WTC11 (cell line): ENCODE measurements around the gene SUPT16H.

ENCODE experiments used
- CREB1 ChIP-seq: sonication (generic); formaldehyde crosslinking; IDR thresholded peaks from 2 replicates; pipeline ENCODE4 v1.8.0; 2023; ENCODE audit warnings: mild to moderate bottlenecking, missing genetic modification reagents
- CREM ChIP-seq: sonication (generic); formaldehyde crosslinking; IDR thresholded peaks from 2 replicates; pipeline ENCODE4 v1.8.1; 2022; ENCODE audit warnings: mild to moderate bottlenecking, missing genetic modification reagents, moderate library complexity
- CTCF ChIP-seq: fragments of 200-600 bp; IDR thresholded peaks from 2 replicates; pipeline ENCODE4 v1.8.0; 2022; ENCODE audit warnings: antibody characterized with exemption
- NFATC4 ChIP-seq: fragments of 250-450 bp; sonication (Bioruptor Pico); IDR thresholded peaks from 2 replicates; pipeline ENCODE4 v1.9.0; 2021; ENCODE audit warnings: mild to moderate bottlenecking
- NFYB ChIP-seq: sonication (generic); formaldehyde crosslinking; conservative IDR thresholded peaks from 2 replicates; pipeline ENCODE4 v1.8.0; 2022; ENCODE audit warnings: low read depth, missing genetic modification reagents
- SOX15 ChIP-seq: fragments of 250-450 bp; sonication (Bioruptor Pico); IDR thresholded peaks from 2 replicates; pipeline ENCODE4 v1.9.0; 2021; ENCODE audit warnings: mild to moderate bottlenecking
- TEAD1 ChIP-seq: sonication (generic); formaldehyde crosslinking; IDR thresholded peaks from 2 replicates; pipeline ENCODE4 v1.8.0; 2022; ENCODE audit warnings: mild to moderate bottlenecking, missing genetic modification reagents
- ZNF121 ChIP-seq: sonication (generic); formaldehyde crosslinking; IDR thresholded peaks from 2 replicates; pipeline ENCODE4 v1.8.0; 2023; ENCODE audit warnings: missing genetic modification reagents
- ZNF416 ChIP-seq: fragments of 250-450 bp; sonication (Bioruptor Pico); IDR thresholded peaks from 2 replicates; pipeline ENCODE4 v1.9.0; 2021; ENCODE audit warnings: mild to moderate bottlenecking, inconsistent platforms
- TF ChIP-seq, protein P1 (sequence below): sonication (generic); formaldehyde crosslinking; IDR thresholded peaks from 2 replicates; pipeline ENCODE4 v1.8.0; 2022; ENCODE audit warnings: mild to moderate bottlenecking, missing genetic modification reagents
- TF ChIP-seq, protein P2 (sequence below): sonication (generic); formaldehyde crosslinking; IDR thresholded peaks from 2 replicates; pipeline ENCODE4 v1.8.0; 2023; ENCODE audit warnings: mild to moderate bottlenecking, missing genetic modification reagents
- TF ChIP-seq, protein P3 (sequence below): sonication (generic); formaldehyde crosslinking; IDR thresholded peaks from 2 replicates; pipeline ENCODE4 v1.8.1; 2022; ENCODE audit warnings: low read depth, missing genetic modification reagents, borderline replicate concordance
- TF ChIP-seq, protein P4 (sequence below): fragments of 250-450 bp; sonication (Bioruptor Pico); IDR thresholded peaks from 2 replicates; pipeline ENCODE4 v2.1.2; 2022; ENCODE audit warnings: mild to moderate bottlenecking, moderate library complexity

GRCh38 chr14:21428930-21429329 lies 45.1 kb upstream of the SUPT16H start:
- TF ChIP-seq ZNF121 (CRISPR knock-in tag), result no peak
- TF ChIP-seq CTCF, result no peak
- TF ChIP-seq ZNF416, result no peak
- TF ChIP-seq, protein P1, sequence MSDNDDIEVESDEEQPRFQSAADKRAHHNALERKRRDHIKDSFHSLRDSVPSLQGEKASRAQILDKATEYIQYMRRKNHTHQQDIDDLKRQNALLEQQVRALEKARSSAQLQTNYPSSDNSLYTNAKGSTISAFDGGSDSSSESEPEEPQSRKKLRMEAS, result no peak
- TF ChIP-seq CREB1, result no peak
- TF ChIP-seq, protein P2, sequence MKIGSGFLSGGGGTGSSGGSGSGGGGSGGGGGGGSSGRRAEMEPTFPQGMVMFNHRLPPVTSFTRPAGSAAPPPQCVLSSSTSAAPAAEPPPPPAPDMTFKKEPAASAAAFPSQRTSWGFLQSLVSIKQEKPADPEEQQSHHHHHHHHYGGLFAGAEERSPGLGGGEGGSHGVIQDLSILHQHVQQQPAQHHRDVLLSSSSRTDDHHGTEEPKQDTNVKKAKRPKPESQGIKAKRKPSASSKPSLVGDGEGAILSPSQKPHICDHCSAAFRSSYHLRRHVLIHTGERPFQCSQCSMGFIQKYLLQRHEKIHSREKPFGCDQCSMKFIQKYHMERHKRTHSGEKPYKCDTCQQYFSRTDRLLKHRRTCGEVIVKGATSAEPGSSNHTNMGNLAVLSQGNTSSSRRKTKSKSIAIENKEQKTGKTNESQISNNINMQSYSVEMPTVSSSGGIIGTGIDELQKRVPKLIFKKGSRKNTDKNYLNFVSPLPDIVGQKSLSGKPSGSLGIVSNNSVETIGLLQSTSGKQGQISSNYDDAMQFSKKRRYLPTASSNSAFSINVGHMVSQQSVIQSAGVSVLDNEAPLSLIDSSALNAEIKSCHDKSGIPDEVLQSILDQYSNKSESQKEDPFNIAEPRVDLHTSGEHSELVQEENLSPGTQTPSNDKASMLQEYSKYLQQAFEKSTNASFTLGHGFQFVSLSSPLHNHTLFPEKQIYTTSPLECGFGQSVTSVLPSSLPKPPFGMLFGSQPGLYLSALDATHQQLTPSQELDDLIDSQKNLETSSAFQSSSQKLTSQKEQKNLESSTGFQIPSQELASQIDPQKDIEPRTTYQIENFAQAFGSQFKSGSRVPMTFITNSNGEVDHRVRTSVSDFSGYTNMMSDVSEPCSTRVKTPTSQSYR (CRISPR knock-in tag), result no peak
- TF ChIP-seq NFYB (CRISPR knock-in tag), result no peak
- TF ChIP-seq NFATC4 (CRISPR knock-in tag), result no peak
- TF ChIP-seq CREM (CRISPR knock-in tag), result no peak
- no peak for TF ChIP-seq TEAD1
- TF ChIP-seq, protein P3, sequence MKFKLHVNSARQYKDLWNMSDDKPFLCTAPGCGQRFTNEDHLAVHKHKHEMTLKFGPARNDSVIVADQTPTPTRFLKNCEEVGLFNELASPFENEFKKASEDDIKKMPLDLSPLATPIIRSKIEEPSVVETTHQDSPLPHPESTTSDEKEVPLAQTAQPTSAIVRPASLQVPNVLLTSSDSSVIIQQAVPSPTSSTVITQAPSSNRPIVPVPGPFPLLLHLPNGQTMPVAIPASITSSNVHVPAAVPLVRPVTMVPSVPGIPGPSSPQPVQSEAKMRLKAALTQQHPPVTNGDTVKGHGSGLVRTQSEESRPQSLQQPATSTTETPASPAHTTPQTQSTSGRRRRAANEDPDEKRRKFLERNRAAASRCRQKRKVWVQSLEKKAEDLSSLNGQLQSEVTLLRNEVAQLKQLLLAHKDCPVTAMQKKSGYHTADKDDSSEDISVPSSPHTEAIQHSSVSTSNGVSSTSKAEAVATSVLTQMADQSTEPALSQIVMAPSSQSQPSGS (CRISPR knock-in tag), result no peak
- TF ChIP-seq, protein P4, sequence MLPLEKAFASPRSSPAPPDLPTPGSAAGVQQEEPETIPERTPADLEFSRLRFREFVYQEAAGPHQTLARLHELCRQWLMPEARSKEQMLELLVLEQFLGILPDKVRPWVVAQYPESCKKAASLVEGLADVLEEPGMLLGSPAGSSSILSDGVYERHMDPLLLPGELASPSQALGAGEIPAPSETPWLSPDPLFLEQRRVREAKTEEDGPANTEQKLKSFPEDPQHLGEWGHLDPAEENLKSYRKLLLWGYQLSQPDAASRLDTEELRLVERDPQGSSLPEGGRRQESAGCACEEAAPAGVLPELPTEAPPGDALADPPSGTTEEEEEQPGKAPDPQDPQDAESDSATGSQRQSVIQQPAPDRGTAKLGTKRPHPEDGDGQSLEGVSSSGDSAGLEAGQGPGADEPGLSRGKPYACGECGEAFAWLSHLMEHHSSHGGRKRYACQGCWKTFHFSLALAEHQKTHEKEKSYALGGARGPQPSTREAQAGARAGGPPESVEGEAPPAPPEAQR (CRISPR knock-in tag), result no peak
- TF ChIP-seq SOX15 (CRISPR knock-in tag), result no peak
